GM23248 (cell line): Measurements from ENCODE around the gene ZFP92.

Source experiments
- EZH2 ChIP-seq: fragments of 200-600 bp; sonication (generic); IDR thresholded peaks from 2 replicates; pipeline ENCODE4 v1.6.1; 2018; ENCODE audit warnings: antibody characterized with exemption, mild to moderate bottlenecking; ENCODE audit not compliant: insufficient read depth, poor library complexity, severe bottlenecking
- EZH2phosphoT487 ChIP-seq: fragments of 200-600 bp; sonication (generic); IDR thresholded peaks from 2 replicates; pipeline ENCODE4 v1.6.1; 2018; ENCODE audit warnings: antibody characterized with exemption, moderate library complexity, mild to moderate bottlenecking, low read depth; ENCODE audit not compliant: insufficient read depth

- TF ChIP-seq EZH2phosphoT487 (no peak), EZH2 (no peak)
These were observed 5.8 kb upstream of the ZFP92 start for GRCh38 chrX:153405426-153405825.
